Measurements from ENCODE around the gene COL25A1.
A peak's percentile ranks its signal among the peaks of the same experiment; 100 is the strongest.

COL25A1 gene

DNA sequence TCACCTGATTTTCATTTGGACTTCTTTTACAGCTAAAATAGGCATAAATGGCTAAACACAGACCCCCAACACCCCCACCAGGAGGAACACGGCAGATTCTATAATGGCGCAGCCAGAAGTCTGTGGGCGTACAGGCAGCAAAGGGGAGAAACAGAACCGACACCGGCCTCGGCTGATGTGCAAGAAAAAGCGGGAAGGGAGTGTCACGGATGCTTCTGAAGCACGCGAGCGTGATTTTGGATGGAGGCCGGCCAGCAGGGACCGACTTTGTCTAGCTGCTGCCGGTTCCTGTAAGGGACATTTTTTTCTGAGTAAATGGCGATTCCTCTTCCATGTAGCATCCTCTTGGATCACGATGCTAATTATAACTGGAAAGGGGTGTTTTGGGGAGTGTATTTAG lies 514.7 kb downstream of the COL25A1 start:
- DNase-seq = no peak

DNA sequence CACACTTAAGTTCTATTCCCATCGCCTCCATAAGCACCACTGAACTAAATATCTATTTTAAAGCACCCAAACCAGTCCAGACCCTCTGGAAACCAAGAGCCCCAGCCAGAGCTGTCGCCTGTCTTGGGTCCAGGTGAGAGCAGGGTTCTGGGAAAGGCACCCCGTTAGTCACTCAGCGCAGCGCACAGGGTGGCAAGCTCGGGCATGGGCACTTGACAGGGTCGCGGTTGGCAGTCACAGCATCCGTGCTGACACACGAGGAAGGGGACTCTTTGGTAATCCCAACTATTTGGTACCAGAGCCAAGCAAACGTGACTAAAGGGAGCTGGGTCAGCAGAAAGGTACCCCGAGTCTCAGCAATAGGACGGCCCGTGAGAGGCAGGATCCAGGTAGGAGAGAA lies 515.4 kb downstream of the COL25A1 start:
- no peak for DNase-seq

DNA sequence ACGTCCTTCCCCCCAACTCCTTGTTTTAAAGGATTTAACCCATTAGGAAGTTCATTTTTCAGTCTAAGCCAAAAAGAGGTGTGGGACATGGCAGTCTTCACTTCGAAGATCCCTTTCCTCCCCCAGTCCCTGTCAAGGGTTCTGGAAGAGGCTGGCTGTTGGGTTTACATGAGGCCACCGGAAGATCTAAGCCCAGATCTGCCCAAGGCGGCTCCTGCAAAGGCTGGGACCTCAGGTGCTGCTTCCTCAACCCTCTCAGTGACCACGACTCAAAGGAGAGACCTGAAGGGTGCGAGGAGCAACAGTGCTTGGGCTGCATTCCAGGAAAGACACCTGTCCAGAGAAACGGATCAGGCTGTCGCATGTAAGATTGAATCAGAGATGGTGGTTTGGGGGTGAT lies 516.1 kb downstream of the COL25A1 start:
- DNase-seq = no peak

DNA sequence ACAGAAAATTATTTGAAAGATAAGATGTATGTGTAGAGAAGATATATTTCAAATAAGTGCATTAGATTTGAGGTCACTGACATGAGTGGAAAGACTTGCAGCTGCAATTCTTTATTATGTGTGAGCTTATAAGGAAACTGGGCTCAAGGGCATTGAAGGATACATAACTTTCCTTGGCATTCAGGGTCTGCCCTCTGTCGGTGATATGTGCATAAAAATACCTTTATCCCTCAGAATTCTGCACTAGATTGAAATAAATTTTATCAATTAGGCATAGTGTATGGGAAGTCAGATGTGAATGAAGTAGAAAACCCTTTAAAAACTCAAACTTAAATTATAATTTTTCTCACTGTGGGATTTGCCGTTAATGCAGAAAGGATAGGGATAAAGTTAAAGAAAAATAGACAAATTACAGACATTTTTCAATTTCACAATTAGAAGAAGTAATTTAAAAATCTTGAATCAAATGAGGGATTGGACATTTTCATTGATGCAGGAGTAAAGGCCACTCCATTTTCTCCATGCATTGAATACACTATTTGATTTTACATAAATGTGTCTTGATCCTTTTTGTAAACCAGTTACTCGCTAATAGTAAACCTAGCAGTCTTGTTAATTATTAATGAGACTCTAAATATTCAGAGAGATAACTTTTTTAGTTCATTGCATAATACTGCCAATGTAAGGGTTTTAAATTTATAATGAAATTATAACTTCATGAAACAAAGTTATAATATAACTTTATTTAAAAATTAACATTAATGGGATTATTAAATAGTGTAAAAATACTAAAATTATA lies 518.6 kb downstream of the COL25A1 start:
- no peak for DNase-seq

DNA sequence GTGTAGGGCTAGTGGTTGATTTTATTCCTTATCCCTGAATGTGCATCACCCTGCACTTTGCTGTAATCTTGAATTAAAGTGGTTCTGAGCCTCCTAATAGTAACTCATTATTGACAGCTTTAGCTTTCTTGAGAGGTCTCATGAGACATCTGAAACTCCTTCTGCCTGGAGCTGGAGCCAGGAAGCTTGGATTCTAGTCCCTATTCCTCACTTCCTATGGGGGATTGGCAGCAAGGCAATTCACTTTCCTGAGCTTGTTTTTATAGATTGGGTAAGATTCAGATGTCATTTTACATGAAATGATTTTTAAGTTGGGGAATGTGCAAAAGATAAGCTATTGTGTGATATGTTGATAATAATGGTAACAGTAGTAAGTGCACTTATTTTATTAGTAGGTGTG lies 522.5 kb downstream of the COL25A1 start:
- no peak for DNase-seq

DNA sequence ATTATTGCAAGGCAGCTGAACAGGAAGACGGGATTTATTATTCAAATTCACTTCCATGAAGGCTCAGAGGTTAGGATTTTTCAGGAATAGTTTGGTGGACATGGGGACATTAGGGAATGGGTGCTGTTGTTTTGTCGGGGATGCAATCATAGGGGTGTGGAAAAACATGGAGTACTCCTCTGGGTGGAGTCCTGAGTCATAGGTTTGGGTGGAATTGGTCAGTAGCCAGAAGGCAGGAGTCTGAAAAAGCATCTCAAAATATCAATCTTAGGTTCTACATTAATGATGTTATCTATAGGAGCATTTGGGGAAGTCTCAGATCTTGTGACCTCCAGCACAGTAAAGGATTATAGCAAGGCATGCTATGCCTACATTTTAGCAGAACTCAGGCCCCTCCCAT lies 525.1 kb downstream of the COL25A1 start:
- DNase-seq = no peak

DNA sequence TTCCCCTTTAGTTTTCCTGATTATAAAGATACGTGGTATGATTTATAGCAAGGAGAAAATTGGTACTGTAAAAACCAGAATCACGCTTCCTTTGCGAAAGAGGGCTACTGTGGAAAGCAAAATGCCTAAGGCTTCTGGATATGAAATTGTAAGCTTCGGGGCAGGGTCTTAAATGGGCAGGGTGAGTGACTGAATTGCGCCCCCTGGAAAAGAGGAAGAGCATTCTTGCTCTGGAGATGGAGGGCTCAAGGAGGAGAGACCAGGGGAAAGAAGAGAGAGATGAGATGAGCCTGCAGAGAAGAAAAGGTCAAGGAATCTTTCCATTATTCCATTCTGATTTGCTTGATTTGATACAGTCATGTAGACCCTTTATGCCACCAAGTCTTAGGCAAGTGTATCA lies 526.5 kb downstream of the COL25A1 start:
- DNase-seq = no peak

DNA sequence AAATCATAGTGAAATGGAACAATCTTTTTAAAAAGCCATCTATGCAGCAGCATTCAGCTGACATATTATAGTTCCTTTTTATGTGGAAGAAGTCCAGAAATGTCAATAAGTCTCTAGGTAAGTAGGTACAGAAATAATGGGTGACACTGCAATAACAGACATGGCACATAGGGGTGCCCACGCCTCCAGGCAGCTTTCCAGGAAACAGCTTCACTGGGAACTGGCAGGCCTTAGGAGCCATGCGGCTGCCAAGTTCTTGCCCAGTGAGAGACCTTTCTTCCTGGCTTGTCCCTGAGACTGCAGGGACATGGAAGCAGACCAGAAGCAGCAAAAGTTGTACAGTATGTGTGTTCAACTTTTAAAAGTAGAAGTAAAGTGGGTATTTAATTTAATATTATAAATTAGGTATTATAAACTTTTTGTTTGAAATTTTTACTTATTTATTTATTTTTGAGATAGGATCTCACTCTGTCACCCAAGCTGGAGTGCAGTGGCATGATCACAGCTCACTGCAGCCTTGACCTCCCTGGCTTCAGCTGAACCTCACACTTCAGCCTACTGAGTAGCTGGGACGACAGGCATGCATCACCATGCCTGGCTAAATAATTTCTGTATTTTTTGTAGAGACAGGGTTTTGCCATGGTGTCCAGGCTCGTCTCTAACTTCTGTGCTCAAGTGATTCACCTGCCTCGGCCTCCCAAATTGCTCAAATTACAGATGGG lies 527.5 kb downstream of the COL25A1 start:
- no peak for DNase-seq

DNA sequence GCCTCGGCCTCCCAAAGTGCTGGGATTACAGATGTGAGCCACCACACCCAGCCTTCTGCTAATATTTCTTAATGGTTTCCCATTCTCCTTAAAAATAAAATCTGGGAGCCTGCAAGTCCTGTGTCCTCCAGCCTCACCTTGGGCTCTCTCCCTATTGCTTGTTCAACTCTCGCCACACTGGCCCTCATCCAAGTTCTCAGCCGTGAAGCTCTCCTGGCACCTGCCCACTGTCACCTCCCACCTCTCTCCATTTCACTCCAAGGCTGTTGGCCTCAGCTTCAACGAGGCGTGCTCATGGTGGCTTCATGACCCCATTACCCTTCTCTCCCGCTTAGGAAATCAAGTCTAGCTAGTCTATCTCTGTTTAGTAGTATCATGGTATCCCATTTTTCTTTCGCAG lies 530.1 kb downstream of the COL25A1 start:
- no peak for DNase-seq

DNA sequence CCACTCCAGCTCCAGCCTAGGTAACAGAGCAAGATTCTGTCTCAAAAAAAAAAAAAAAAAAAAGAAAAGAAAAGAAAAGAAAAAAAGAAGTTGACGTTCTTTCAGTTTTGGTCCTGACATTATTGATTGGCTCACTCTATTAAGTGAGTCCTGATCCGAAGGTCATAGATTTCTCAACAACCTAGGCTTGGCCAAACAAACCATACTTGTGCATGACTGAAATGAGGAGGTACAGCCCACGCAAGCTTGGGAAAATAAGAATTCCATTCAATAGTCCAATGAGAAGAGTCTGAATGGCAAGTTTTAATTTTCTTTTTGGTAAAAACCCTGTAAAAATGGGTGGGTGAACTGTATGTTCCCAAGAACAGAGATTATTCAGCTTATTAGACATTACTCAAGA lies 536.4 kb downstream of the COL25A1 start:
- no peak for DNase-seq

DNA sequence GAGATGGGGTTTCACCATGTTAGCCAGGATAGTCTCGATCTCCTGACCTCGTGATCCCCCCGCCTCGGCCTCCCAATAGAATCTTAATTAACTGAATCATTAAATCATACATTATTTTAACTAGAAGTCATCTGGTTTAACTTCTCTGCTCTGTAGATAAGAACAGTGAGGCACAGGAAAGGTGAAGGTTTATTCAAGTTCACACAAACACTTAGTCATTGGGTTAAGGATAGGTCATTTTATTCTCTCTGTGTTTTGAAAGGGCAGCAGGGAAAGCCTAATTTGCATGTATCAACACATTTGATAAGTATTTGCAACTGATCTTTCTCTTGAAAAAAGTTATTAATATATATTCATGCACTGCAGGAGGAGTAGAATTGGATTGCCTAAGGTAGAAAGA lies 538.5 kb downstream of the COL25A1 start:
- no peak for DNase-seq

DNA sequence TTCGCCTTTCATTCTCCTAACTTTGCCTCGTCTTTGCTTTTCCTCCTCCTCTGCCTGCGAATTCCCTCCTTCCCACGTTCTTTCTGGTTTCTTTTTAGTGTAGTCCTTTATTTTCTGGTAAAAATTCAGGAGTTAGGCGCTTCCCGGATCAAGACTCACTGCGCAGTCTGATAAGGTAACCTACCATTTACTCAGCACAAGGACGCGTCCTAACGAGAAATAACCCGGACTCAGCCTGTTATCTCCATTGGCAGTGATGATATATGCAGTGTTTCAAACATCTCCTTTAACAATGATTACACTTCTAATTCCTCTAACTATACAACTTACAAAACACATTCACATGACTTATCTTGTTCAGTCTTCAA lies 539.2 kb downstream of the COL25A1 start:
- DNase-seq = no peak

DNA sequence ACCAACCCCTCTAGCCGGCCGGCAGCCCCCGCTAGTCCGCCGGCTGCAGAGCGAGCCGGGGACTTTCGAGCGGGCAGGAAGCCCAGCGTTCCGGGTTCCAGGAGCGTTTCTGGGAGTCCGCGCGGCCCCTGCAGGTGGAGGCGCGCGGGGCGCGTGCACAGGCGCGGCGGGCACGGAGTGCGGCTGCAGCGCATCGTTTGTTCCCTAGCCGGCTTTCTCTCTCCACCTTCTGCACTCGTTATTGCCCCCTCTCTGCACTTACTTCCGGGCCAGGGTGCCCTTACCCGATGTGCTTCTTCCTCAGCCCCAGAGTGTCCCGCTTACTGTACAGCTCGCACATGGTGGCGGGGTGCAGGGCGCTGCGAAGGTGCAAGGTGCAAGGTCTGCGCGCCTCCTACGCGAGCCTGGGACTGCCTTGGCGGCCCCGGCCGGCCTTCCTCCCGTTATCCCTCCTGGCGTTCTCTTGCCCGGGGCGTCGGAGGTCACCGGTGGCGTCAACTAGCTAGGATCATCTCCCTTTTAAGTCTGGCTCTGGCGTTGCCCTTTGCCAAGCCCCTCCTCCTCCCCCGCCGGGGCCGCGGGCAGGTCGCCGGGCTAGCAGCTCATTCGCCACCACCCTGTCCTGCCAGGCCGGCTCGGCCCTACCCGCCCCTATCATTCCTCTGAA lies 539.8 kb downstream of the COL25A1 start, which contains the start of gene ETNPPL:
Gene ETNPPL (minus strand): TSS at position 495 of the 667 bp plus-strand sequence. CDS start 155 bp downstream, at position 340.
- peak; percentile 6 for DNase-seq

All from activated gamma-delta T cell treated with Interleukin-2 at 50 U/mL for 16 hours (primary cell).